RWPE2 (cell line): ENCODE results near the gene KCNJ14.

Experiments
- ATAC-seq: fragments of 200-7000 bp; cut with Tn5 transposase; 3 replicates; pipeline ENCODE4 v1.9.1; 2021; ENCODE audit warnings: low read depth
- DNase-seq: peaks from one replicate; pipeline ENCODE4 v3.0.0-alpha.2; 2020; ENCODE audit warnings: low spot score
- H3K27ac ChIP-seq: fragments of 450-650 bp; 2 replicates; pipeline ENCODE4 v1.5.1; 2017; ENCODE audit warnings: mild to moderate bottlenecking; ENCODE audit not compliant: poor library complexity, severe bottlenecking
- H3K27me3 ChIP-seq: fragments of 250-450 bp; sonication (Bioruptor Pico); 2 replicates; pipeline ENCODE4 v1.5.1; 2021; ENCODE audit warnings: mild to moderate bottlenecking, moderate library complexity; ENCODE audit not compliant: insufficient read depth, poor library complexity, severe bottlenecking
- H3K36me3 ChIP-seq: fragments of 250-450 bp; sonication (Bioruptor Pico); 2 replicates; pipeline ENCODE4 v1.5.1; 2020; ENCODE audit warnings: low read depth, mild to moderate bottlenecking, moderate library complexity
- H3K4me1 ChIP-seq: fragments of 250-450 bp; sonication (Bioruptor Pico); 2 replicates; pipeline ENCODE4 v1.5.1; 2021; ENCODE audit warnings: mild to moderate bottlenecking, moderate library complexity; ENCODE audit not compliant: insufficient read depth, poor library complexity, severe bottlenecking
- H3K4me3 ChIP-seq: fragments of 250-450 bp; sonication (Bioruptor Pico); 2 replicates; pipeline ENCODE4 v1.5.1; 2021; ENCODE audit warnings: mild to moderate bottlenecking, moderate library complexity; ENCODE audit not compliant: severe bottlenecking
- H3K9me3 ChIP-seq: fragments of 250-450 bp; sonication (Bioruptor Pico); 2 replicates; pipeline ENCODE4 v1.5.1; 2021; ENCODE audit warnings: mild to moderate bottlenecking, moderate library complexity; ENCODE audit not compliant: severe bottlenecking
- TF ChIP-seq, protein P1 (sequence below): fragments of 450-650 bp; IDR thresholded peaks from one replicate; pipeline ENCODE4 v1.5.1; 2017; ENCODE audit warnings: mild to moderate bottlenecking, moderate library complexity; ENCODE audit not compliant: poor library complexity, severe bottlenecking

The KCNJ14 gene

DNA sequence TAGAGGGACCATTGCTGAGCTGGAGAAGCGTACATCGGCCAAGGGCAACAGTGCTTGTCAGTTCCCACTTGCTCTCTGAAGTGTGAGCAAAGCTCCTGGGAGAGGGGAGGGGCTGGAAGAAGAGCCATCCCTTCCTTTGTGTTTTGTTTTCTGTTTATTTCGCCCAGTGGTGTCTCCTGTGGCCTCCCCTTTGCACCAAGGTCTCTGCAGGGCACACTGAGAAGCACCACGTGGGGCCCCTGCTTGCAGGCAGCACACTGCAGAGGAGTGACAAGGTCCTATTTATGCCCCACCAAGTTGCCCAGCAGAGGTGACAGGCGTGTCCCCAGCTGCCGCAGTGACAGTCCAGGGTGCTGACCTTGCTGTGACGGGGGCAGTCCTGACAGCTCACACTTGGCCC lies 38.0 kb upstream of the KCNJ14 start:
- Histone ChIP-seq H3K4me3 (no peak overlapping the region), H3K9me3 (no peaks in the 10 kb centered on the region), H3K4me1 (no peaks in the 10 kb centered on the region), H3K27ac (no peak overlapping the region), H3K27me3 (no peaks in the 10 kb centered on the region), H3K36me3 (no peaks in the 10 kb centered on the region)
- TF ChIP-seq, protein P1, sequence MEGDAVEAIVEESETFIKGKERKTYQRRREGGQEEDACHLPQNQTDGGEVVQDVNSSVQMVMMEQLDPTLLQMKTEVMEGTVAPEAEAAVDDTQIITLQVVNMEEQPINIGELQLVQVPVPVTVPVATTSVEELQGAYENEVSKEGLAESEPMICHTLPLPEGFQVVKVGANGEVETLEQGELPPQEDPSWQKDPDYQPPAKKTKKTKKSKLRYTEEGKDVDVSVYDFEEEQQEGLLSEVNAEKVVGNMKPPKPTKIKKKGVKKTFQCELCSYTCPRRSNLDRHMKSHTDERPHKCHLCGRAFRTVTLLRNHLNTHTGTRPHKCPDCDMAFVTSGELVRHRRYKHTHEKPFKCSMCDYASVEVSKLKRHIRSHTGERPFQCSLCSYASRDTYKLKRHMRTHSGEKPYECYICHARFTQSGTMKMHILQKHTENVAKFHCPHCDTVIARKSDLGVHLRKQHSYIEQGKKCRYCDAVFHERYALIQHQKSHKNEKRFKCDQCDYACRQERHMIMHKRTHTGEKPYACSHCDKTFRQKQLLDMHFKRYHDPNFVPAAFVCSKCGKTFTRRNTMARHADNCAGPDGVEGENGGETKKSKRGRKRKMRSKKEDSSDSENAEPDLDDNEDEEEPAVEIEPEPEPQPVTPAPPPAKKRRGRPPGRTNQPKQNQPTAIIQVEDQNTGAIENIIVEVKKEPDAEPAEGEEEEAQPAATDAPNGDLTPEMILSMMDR: no peak
- DNase-seq (no peak), ATAC-seq (no peak)

DNA sequence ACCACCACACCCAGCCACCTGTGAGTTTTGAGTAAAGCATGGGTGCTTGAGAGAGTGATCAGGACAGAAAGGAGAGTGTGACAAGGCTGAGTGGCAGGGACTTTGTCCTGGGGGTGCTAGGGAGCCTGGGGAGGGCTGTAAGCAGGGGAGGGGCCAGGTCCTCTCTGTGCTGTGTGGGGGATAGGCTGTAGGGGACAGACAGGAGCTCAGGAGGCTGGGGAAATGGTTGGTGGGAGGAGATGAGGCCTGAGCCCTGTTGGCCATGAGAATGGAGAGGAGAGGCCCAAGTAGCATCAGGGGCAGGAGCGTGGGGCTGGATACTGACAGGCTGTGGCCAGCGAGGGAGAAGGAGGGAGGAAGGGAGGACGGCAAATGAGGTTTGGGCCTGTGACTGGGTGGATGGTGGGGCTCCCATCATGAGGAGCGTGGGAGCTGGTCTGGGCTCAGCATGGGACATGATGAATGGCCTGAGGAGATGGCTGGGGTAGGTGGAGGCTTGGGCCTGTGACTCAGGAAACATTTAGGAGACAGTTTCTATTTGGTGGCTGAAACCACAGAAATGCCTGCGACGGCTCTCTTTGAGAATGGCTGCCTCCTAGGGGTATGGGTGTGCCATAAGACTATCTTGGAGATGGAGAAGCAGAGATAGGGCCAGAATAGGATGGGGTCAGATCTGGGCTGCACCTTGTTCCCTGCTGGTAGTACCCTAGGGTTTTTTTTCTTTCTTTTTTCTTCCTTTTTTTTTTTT lies 36.9 kb upstream of the KCNJ14 start:
- H3K36me3 ChIP-seq: no peaks in the 10 kb centered on the region
- H3K27me3 ChIP-seq: no peaks in the 10 kb centered on the region
- no peaks in the 10 kb centered on the region for H3K4me1 ChIP-seq
- DNase-seq (no peak), ATAC-seq (no peak)
- no peaks in the 10 kb centered on the region for H3K9me3 ChIP-seq
- TF ChIP-seq, protein P1: no peak
- H3K27ac ChIP-seq: no peak overlapping the region
- no peak overlapping the region for H3K4me3 ChIP-seq

DNA sequence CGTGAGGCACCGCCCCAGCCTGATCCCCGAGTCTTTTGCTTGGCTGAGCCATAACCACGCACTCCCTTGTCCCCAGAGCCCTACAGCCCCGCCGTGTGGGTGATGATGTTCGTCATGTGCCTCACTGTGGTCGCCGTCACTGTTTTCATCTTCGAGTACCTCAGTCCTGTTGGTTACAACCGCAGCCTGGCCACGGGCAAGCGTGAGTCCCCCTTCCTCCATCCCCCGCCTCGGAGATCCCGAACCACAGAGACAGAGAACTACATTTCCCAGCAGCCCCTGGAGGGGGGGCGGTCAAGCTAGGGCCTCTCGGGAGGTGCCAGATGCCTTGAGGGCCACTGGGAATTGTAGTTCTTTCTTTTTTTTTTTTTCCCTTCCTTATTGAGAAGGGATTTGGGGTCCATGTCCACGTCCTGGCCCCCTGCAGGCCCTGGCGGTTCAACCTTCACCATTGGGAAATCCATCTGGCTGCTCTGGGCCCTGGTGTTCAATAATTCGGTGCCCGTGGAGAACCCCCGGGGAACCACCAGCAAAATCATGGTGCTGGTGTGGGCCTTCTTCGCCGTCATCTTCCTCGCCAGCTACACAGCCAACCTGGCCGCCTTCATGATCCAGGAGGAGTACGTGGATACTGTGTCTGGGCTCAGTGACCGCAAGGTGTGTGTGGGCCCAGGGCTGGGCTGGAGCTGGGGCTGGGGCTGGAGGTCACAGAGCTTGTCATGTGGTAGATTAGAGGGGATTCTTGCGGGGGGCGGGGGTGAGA lies 36.0 kb upstream of the KCNJ14 start:
- Histone ChIP-seq H3K4me3 (no peak overlapping the region), H3K27ac (no peak overlapping the region), H3K27me3 (no peaks in the 10 kb centered on the region), H3K4me1 (no peaks in the 10 kb centered on the region), H3K9me3 (no peaks in the 10 kb centered on the region), H3K36me3 (no peaks in the 10 kb centered on the region)
- DNase-seq: no peak
- TF ChIP-seq, protein P1: no peak
- no peak for ATAC-seq

DNA sequence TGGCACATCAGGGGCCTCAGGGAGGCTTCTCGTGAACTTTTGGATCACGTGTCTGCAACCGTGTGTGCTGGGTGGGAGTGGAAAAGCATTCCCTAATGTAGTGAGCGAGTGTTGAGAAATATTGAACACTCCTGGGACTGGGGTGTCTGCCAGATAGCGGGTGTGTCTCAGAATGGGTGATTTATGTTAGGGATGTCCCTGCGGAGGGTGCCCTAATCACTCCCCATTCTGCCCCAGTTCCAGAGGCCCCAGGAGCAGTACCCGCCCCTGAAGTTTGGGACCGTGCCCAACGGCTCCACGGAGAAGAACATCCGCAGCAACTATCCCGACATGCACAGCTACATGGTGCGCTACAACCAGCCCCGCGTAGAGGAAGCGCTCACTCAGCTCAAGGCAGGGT lies 33.8 kb upstream of the KCNJ14 start:
- H3K4me1 ChIP-seq: peaks cover 6% of the 10 kb centered on the region
- DNase-seq (no peak), ATAC-seq (no peak)
- H3K9me3 ChIP-seq: no peaks in the 10 kb centered on the region
- no peaks in the 10 kb centered on the region for H3K27me3 ChIP-seq
- H3K36me3 ChIP-seq: no peaks in the 10 kb centered on the region
- TF ChIP-seq, protein P1: no peak
- H3K4me3 ChIP-seq: no peak overlapping the region
- no peak overlapping the region for H3K27ac ChIP-seq

DNA sequence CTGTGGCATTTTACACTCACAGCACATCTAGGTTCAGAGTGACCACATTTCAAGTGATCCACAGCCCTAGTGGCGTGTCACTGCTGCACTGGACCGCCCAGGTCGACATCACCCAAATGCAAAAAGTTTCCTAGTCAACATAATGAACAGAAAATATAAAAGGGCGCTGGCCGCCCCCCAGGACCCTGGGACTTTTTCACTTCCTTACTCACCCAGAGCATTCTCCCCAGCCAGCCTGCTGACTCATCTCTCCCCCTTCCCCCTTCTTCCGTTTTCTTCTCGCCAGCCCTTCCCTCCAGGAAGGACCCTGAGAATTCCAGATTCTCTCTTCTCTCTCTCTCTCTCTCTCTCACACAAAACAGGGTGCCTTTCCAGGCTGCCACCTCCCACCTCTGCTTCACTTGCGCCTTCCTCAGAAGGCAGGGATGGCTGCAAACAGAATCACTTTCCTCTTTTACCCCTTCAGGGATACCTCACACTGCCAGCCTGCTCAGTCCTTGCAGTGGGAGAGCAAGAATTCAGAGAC lies 30.6 kb upstream of the KCNJ14 start:
- Histone ChIP-seq H3K4me1 (peaks cover 6% of the 10 kb centered on the region), H3K9me3 (no peaks in the 10 kb centered on the region), H3K27me3 (no peaks in the 10 kb centered on the region), H3K4me3 (no peak overlapping the region), H3K27ac (peak overlapping the region; percentile 53), H3K36me3 (no peaks in the 10 kb centered on the region)
- ATAC-seq (peak; percentile 83), DNase-seq (no peak)
- TF ChIP-seq, protein P1: no peak
